HepG2 (cell line): ENCODE measurements around the gene ZSWIM2. TPM values are rescaled to one million over a fixed set of nuclear protein-coding genes. Genes with fewer than 3 reads are reported as not detected.

Experiments
- AGO2 ChIP-seq: fragments of 200-400 bp; formaldehyde crosslinking; optimal IDR thresholded peaks from 2 replicates; pipeline ENCODE3; 2017; ENCODE audit warnings: mild to moderate bottlenecking, low read depth, low read length, moderate library complexity
- ASH2L ChIP-seq: fragments of 300-600, 200-600 bp; sonication (generic); IDR thresholded peaks from 2 replicates; pipeline ENCODE4 v1.7.0; 2017; ENCODE audit warnings: low read depth, mild to moderate bottlenecking, moderate library complexity, mixed read lengths, low read length; ENCODE audit not compliant: insufficient read length
- BCL6 ChIP-seq: IDR thresholded peaks from 2 replicates; pipeline ENCODE4 v1.6.1; 2016; ENCODE audit warnings: missing genetic modification reagents, missing compliant biosample characterization
- DPF2 ChIP-seq: sonication (generic); formaldehyde crosslinking; IDR thresholded peaks from 2 replicates; pipeline ENCODE4 v1.4.0; 2020; ENCODE audit warnings: mild to moderate bottlenecking, low read depth, missing genetic modification reagents, borderline replicate concordance
- E2F2 ChIP-seq: sonication (generic); formaldehyde crosslinking; IDR thresholded peaks from 2 replicates; pipeline ENCODE4 v1.4.0; 2020; ENCODE audit warnings: missing genetic modification reagents, borderline replicate concordance
- KDM4B ChIP-seq: sonication (generic); formaldehyde crosslinking; IDR thresholded peaks from 2 replicates; pipeline ENCODE4 v1.4.0; 2020; ENCODE audit warnings: missing genetic modification reagents
- MAFF ChIP-seq: IDR thresholded peaks from 2 replicates; pipeline ENCODE4 v1.6.1; 2011; ENCODE audit warnings: low read depth, low read length, improper control_type of control experiment
- NCOA1 ChIP-seq: sonication (generic); formaldehyde crosslinking; IDR thresholded peaks from 2 replicates; pipeline ENCODE4 v1.9.0; 2021; ENCODE audit warnings: missing genetic modification reagents
- NFIB ChIP-seq: sonication (generic); formaldehyde crosslinking; IDR thresholded peaks from 2 replicates; pipeline ENCODE4 v1.9.0; 2021; ENCODE audit warnings: missing genetic modification reagents, mild to moderate bottlenecking, borderline replicate concordance
- NFYB ChIP-seq: sonication (generic); formaldehyde crosslinking; IDR thresholded peaks from 2 replicates; pipeline ENCODE4 v1.4.0; 2020; ENCODE audit warnings: missing genetic modification reagents
- RCOR2 ChIP-seq: IDR thresholded peaks from 2 replicates; pipeline ENCODE4 v1.6.1; 2016; ENCODE audit warnings: missing biosample characterization, missing genetic modification reagents
- SATB2 ChIP-seq: sonication (generic); formaldehyde crosslinking; IDR thresholded peaks from 2 replicates; pipeline ENCODE4 v1.5.0; 2020; ENCODE audit warnings: missing genetic modification reagents
- ZNF24 ChIP-seq: fragments of 450-650 bp; IDR thresholded peaks from 2 replicates; pipeline ENCODE4 v1.6.1; 2017; ENCODE audit warnings: antibody characterized with exemption, mild to moderate bottlenecking
- ZNF282 ChIP-seq: fragments of 450-650 bp; IDR thresholded peaks from 2 replicates; pipeline ENCODE4 v1.6.1; 2018; ENCODE audit not compliant: partially characterized antibody
- ZNF740 ChIP-seq: sonication (generic); formaldehyde crosslinking; IDR thresholded peaks from 2 replicates; pipeline ENCODE4 v1.4.0; 2020; ENCODE audit warnings: missing genetic modification reagents
- ZUFSP ChIP-seq: sonication (generic); formaldehyde crosslinking; IDR thresholded peaks from 2 replicates; pipeline ENCODE4 v1.9.0; 2021; ENCODE audit warnings: missing genetic modification reagents, mild to moderate bottlenecking, borderline replicate concordance
- polyA plus RNA-seq, 8 experiments: library from polyadenylated mRNA; depleted of rRNA in 3 of 8; stranded (reverse) in 7 of 8; unstranded in 1 of 8; fragments of >200 nt; fragmentation: Illumina TruSeq in 4 of 8; extraction: Trizol in 4 of 8; gene quantifications; 2 replicates each; pipeline versions ENCODE4 v1.2.1 to v1.2.3, GENCODE V29; 2011 to 2016; ENCODE audit warnings: low read depth in 4 of 8, missing spikeins in 1 of 8, mixed read lengths in 1 of 8; ENCODE audit not compliant: insufficient read depth in 1 of 8
- total RNA-seq, 5 experiments: library from RNA; depleted of rRNA; stranded (reverse); fragments of >200 nt; fragmentation: Illumina TruSeq; extraction: Trizol; gene quantifications; 2 replicates each; pipeline ENCODE4 v1.2.3, GENCODE V29; 2016; ENCODE audit warnings: low read depth in 1 of 5
- TF ChIP-seq, protein P1 (sequence below): sonication (generic); formaldehyde crosslinking; IDR thresholded peaks from 2 replicates; pipeline ENCODE4 v1.5.1; 2020; ENCODE audit warnings: mild to moderate bottlenecking, missing genetic modification reagents
- TF ChIP-seq, protein P2 (sequence below), 2 experiments: sonication (generic) in 1 of 2; formaldehyde crosslinking in 1 of 2; IDR thresholded peaks; 2 replicates each; pipeline versions ENCODE4 v1.5.1 to v1.6.1; 2011 to 2020; ENCODE audit warnings: borderline replicate concordance in 1 of 2, low read depth in 1 of 2, low read length in 1 of 2, mild to moderate bottlenecking in 1 of 2, missing genetic modification reagents in 1 of 2, moderate library complexity in 1 of 2

The ZSWIM2 gene
- total and polyA plus RNA-seq, 2 of the 13 experiments (the other 11 are each of a cell fraction or from before 2014, with no cell fraction given) = not detected

GRCh38 chr2:186862869-186863709, 14.1 kb upstream of the ZSWIM2 start (continued):
- TF ChIP-seq, protein P1, sequence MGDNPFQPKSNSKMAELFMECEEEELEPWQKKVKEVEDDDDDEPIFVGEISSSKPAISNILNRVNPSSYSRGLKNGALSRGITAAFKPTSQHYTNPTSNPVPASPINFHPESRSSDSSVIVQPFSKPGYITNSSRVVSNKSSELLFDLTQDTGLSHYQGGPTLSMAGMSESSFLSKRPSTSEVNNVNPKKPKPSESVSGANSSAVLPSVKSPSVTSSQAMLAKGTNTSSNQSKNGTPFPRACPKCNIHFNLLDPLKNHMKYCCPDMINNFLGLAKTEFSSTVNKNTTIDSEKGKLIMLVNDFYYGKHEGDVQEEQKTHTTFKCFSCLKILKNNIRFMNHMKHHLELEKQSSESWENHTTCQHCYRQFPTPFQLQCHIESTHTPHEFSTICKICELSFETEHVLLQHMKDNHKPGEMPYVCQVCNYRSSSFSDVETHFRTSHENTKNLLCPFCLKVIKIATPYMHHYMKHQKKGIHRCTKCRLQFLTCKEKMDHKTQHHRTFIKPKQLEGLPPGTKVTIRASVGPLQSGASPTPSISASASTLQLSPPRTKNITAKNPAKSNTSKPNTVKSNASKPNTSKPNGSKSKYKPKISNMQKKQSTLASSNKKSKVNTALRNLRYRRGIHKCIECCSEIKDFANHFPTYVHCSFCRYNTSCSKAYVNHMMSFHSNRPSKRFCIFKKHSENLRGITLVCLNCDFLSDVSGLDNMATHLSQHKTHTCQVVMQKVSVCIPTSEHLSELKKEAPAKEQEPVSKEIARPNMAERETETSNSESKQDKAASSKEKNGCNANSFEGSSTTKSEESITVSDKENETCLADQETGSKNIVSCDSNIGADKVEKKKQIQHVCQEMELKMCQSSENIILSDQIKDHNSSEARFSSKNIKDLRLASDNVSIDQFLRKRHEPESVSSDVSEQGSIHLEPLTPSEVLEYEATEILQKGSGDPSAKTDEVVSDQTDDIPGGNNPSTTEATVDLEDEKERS (CRISPR knock-in tag) = no peak
- no peak for TF ChIP-seq NFYB (CRISPR knock-in tag)
- no peak for TF ChIP-seq DPF2 (CRISPR knock-in tag)
- no peak for TF ChIP-seq SATB2 (CRISPR knock-in tag)
- TF ChIP-seq NCOA1 (CRISPR knock-in tag) = no peak
- no peak for TF ChIP-seq ZNF740 (CRISPR knock-in tag)
- TF ChIP-seq MAFF = 0 out of 2 replicates have a peak, but pooled peaks have one; percentile 30
- no peak for TF ChIP-seq BCL6 (CRISPR knock-in tag)
- no peak for TF ChIP-seq E2F2 (CRISPR knock-in tag)
- no peak for TF ChIP-seq ASH2L
- no peak for TF ChIP-seq ZNF24
- no peak for TF ChIP-seq ZUFSP (CRISPR knock-in tag)
- TF ChIP-seq AGO2 = no peak
- TF ChIP-seq RCOR2 (CRISPR knock-in tag) = no peak
- TF ChIP-seq NFIB (CRISPR knock-in tag) = no peak
- TF ChIP-seq KDM4B = no peak
- TF ChIP-seq, protein P2, sequence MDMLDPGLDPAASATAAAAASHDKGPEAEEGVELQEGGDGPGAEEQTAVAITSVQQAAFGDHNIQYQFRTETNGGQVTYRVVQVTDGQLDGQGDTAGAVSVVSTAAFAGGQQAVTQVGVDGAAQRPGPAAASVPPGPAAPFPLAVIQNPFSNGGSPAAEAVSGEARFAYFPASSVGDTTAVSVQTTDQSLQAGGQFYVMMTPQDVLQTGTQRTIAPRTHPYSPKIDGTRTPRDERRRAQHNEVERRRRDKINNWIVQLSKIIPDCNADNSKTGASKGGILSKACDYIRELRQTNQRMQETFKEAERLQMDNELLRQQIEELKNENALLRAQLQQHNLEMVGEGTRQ (IDR thresholded peaks at IDR 0.05; ENCODE audit: low read depth, low read length) = no peak
- TF ChIP-seq, protein P2 (CRISPR knock-in tag; IDR thresholded peaks at IDR 0.05; ENCODE audit: borderline replicate concordance) = no peak
- no peak for TF ChIP-seq ZNF282
